ENCODE measurements around the gene CPED1. TPM values are rescaled to one million over a fixed set of nuclear protein-coding genes. Genes with fewer than 3 reads are reported as not detected.

CPED1 gene
- polyA plus RNA-seq, 1 donor from 2014 or later = 3.8 TPM

DNA sequence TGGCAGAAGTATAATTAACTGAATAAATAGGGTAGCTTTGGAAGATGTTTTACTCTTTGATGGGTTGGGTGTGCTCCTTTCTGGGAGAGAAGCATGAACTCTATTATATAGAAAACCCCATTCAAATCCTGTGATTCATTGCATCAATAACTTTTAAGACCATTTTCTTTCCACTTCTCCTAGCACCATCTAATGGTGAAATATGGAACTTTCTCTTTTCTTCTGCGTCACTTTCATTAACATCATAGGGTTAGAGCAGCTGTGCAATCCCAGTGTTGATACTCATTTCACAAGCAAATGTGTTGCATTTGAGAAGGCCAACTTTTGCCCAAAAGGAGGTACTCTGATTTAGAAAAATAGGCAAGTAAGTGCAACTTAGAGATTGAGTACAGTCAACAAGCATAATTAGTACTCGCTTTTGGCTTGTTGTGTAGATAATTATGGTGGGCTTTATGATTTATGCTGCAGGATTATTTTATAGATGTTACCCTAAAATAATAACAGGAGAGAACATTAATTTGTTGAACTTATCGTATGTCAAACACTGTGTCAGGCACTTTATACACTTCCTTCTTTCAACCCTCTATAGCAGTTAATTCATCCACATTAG is 92.9 kb downstream of the CPED1 start:
- H3K4me3 Mint-ChIP-seq = no peak overlapping the region
- H3K27ac Mint-ChIP-seq = no peak overlapping the region
- H3K27me3 Mint-ChIP-seq = peaks cover 2% of the 10 kb centered on the region
- peaks cover 0 to 11% (median 4%) of the 10 kb centered on the region in 3 donors for H3K4me1 Mint-ChIP-seq
- no peaks in the 10 kb centered on the region for H3K36me3 Mint-ChIP-seq
- H3K9me3 Mint-ChIP-seq = no peaks in the 10 kb centered on the region

DNA sequence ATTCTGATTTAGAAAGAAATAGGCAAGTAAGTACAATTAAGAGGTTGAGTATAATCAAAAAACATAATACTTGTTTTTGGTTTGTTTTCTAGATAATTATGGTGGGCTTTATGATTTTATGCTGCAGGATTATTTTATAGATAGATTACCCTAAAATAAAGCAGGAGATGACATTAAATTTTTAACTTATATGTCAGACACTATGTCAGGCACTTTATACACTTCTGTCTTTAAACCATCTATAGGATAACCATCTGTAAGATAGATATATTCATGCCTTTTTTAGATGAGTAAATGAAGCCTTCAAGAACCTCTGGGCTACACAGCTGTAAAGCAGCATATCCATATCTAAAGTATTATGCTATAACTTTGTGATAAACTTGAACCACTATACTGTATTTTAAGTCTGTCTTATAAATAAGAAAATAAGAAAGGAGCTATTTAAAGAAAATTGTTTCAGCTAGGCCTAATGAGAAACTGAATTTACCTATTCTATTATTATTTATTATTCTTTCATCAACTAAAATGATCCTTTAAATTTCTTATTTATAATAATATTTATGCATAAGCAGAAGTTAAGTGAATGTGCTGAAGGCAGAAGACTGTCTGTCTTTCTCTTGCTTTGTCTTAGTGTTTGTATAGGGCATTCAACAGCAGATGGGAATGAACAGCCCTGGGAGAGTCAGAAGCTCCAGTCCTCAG is 94.0 kb downstream of the CPED1 start:
- H3K27me3 Mint-ChIP-seq = peaks cover 2% of the 10 kb centered on the region
- no peak overlapping the region for H3K4me3 Mint-ChIP-seq
- H3K36me3 Mint-ChIP-seq = no peaks in the 10 kb centered on the region
- H3K9me3 Mint-ChIP-seq = no peaks in the 10 kb centered on the region
- no peak overlapping the region for H3K27ac Mint-ChIP-seq
- peaks cover 0 to 11% (median 4%) of the 10 kb centered on the region in 3 donors for H3K4me1 Mint-ChIP-seq

DNA sequence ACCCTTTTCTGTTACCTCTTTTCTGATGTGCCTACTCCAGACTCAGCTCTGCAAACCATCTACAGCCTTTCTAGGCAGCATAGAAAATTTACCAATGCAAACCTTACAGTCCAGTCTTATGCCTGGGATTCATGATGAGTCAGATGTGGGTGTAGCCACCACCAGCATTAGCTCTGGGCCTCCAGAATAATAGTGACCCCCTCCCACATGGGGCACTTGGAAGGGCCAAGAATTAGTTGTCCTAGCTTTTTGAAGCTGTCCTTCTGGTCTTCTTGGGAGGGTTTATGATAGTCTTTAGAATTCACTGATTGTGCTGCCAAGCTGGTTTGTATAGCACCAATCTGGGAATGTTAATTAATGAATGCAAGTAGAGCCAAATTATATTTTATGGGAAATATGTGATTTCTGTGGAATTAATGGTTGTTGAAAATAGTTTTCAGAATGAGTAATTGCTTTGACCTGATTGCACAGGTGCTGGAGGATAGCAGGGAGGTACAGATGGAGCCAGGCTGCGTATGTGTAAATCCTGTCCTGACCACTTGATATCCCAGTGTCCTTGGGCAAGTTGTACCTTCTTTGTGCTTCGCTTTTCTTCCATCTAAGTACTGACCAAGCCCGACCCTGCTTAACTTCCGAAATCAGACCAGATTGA is 94.8 kb downstream of the CPED1 start:
- Mint-ChIP-seq H3K27me3 (no peaks in the 10 kb centered on the region), H3K4me1 (peaks cover 0 to 11% (median 4%) of the 10 kb centered on the region in 3 donors), H3K4me3 (no peak overlapping the region), H3K27ac (no peak overlapping the region), H3K9me3 (no peaks in the 10 kb centered on the region), H3K36me3 (no peaks in the 10 kb centered on the region)

DNA sequence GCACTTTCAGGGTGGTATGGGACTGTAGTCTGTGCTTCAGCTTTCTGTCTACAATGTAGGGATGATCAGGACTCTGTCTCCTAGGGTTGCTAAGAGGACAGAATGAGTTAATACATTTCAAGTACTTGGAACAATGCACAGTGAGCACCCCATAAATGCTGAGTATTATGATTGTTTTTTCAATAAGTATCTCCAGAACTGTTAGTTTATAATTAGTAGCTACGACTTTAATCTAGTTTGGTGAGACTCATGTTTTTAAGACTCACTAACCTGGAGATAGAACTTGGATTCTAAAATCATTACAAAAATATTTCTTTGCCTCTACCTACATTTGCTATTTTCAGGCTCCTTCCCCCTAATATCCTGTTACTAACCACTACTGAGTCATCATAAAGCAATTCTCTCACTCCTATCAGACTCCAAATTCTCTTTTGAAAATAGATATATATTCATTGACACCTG is 95.3 kb downstream of the CPED1 start:
- no peak overlapping the region for H3K27ac Mint-ChIP-seq
- H3K4me1 Mint-ChIP-seq = peaks cover 0 to 11% (median 4%) of the 10 kb centered on the region in 3 donors
- no peaks in the 10 kb centered on the region for H3K9me3 Mint-ChIP-seq
- no peaks in the 10 kb centered on the region for H3K36me3 Mint-ChIP-seq
- no peaks in the 10 kb centered on the region for H3K27me3 Mint-ChIP-seq
- H3K4me3 Mint-ChIP-seq = no peak overlapping the region

DNA sequence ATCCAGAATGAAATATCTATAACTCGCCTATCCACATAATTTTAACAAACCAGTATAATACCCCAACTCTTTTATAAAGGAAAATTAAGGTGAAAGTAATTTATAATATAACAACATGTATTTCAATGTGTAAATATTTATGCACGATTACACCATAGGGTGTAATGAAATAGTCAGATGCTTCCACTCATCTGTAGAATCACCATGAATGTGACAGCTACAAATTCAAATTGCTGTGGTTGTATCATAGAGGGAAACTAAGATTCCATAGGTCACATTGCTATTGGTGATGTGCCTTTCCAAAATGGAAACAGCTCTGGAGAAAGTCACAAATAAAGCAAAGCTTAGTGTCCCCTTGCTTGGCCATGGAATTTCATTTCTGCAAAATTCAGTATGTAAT is 95.7 kb downstream of the CPED1 start:
- Mint-ChIP-seq H3K4me3 (no peak overlapping the region), H3K27me3 (no peaks in the 10 kb centered on the region), H3K27ac (no peak overlapping the region), H3K36me3 (no peaks in the 10 kb centered on the region), H3K4me1 (peaks cover 0 to 11% (median 4%) of the 10 kb centered on the region in 3 donors), H3K9me3 (no peaks in the 10 kb centered on the region)

DNA sequence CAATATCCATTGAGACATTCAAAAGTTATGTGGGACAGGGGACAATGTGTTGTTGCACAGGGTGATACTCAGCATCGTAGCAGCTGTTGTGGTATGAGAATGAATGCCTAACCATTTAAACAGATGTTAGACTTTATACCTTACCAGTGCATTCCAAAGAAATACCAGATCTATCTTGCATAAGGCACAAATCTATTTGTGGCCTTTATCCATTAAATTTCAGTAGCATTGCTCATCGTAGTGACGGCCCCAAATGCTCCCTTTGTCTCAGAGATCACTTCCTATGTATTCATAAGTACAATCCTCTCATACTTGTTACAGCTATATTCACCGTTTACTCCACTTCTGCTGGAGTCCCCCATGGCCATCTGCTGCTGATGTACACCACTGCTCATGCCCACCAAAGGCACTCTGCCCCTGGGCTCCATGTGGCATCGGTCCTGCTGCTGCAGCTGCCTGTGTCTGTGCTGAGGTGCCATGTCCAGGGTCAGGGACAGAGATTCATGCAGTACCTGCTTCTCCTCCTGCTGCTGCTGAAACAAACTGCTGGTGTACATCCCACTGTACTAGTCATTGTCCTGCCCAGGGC is 96.3 kb downstream of the CPED1 start:
- no peak overlapping the region for H3K27ac Mint-ChIP-seq
- H3K9me3 Mint-ChIP-seq = no peaks in the 10 kb centered on the region
- H3K4me1 Mint-ChIP-seq = peaks cover 0 to 11% (median 4%) of the 10 kb centered on the region in 3 donors
- no peak overlapping the region for H3K4me3 Mint-ChIP-seq
- no peaks in the 10 kb centered on the region for H3K36me3 Mint-ChIP-seq
- no peaks in the 10 kb centered on the region for H3K27me3 Mint-ChIP-seq

DNA sequence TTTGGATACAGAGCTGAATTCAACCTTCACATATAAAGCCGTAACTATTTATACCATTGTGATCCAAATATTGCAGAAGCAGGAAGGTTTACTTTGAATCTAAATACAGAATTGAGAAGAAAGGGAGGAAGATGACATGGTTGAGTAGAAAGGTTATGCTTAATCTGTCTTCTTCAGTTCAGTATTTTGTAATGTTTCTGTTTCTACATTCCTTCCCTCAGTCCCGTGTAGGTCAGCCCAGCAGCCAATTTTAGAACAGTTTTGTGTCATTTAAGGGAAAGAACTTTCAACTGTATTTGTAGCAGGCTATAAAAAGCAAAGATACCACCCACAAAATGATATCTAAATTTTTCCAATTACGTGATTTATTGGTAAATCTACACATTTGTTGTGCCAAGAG is 97.4 kb downstream of the CPED1 start:
- H3K27ac Mint-ChIP-seq = no peak overlapping the region
- no peak overlapping the region for H3K4me3 Mint-ChIP-seq
- H3K27me3 Mint-ChIP-seq = no peaks in the 10 kb centered on the region
- H3K9me3 Mint-ChIP-seq = no peaks in the 10 kb centered on the region
- H3K4me1 Mint-ChIP-seq = peaks cover 0 to 11% (median 4%) of the 10 kb centered on the region in 3 donors
- no peaks in the 10 kb centered on the region for H3K36me3 Mint-ChIP-seq

DNA sequence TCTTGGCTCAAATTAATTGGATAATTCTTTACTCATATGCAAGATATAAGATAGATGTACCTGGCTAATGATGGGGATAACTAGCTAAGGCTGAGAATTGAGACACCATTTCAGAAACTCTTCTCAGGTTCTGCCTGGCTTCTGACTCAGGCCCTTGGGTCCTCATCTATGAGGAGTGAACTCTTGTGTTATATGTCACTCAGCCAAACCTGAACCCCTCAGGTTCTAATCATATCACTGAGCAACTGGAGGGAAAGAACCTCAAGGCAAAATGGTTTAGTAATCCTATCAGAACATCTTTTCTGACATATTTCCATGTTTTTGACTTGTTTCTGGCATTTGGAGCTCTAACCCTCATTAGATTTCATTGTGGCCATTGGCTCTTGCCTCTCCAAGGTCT is 100.4 kb downstream of the CPED1 start:
- H3K4me1 Mint-ChIP-seq = peaks cover 0 to 5% (median 0%) of the 10 kb centered on the region in 3 donors
- H3K27ac Mint-ChIP-seq = no peak overlapping the region
- no peak overlapping the region for H3K4me3 Mint-ChIP-seq
- H3K27me3 Mint-ChIP-seq = no peaks in the 10 kb centered on the region
- peaks cover 3% of the 10 kb centered on the region for H3K36me3 Mint-ChIP-seq
- no peaks in the 10 kb centered on the region for H3K9me3 Mint-ChIP-seq

DNA sequence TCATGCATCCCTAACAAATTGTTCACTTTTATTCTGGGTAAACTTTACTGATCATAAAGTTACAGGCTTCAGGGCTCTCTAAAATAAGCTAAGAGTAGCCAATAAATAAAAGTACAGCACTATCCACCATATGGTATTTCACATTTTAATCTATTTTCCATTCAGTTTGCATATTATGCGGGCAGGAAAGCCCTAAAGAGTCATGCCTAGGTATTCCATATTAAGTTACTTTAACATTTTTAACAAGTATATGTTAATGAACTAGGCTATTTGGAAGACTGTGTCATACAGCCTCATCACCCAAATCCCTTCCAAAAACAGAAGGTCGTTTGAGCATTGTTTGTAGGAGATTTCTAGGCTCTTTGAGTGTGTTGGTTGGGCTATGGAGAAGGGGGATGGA is 106.3 kb downstream of the CPED1 start:
- H3K9me3 Mint-ChIP-seq = no peaks in the 10 kb centered on the region
- peaks cover 0 to 1% (median 0%) of the 10 kb centered on the region in 3 donors for H3K4me1 Mint-ChIP-seq
- no peak overlapping the region for H3K4me3 Mint-ChIP-seq
- no peak overlapping the region for H3K27ac Mint-ChIP-seq
- peaks cover 3% of the 10 kb centered on the region for H3K36me3 Mint-ChIP-seq
- H3K27me3 Mint-ChIP-seq = no peaks in the 10 kb centered on the region

DNA sequence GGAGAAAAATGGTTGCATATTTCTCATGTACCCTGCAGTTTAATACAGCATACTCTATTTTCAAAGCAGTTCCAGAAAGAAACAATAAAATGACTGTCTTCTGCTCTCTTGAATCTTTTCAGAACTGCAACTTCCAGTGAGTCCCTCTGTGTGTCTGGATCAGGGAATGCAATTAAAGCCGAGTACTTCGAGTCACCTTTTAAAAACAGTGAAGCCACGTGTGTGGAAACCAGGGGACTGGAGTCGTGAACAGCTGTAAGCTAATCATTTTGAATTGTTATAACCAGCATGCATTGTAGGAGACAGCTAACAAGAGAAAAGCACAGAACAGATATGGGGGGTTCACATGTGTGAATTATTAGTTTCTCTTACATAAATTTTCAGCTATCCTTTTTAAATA is 109.1 kb downstream of the CPED1 start:
- Mint-ChIP-seq H3K4me1 (peaks cover 0 to 1% (median 0%) of the 10 kb centered on the region in 3 donors), H3K27ac (no peak overlapping the region), H3K27me3 (no peaks in the 10 kb centered on the region), H3K9me3 (no peaks in the 10 kb centered on the region), H3K36me3 (no peaks in the 10 kb centered on the region), H3K4me3 (no peak overlapping the region)

DNA sequence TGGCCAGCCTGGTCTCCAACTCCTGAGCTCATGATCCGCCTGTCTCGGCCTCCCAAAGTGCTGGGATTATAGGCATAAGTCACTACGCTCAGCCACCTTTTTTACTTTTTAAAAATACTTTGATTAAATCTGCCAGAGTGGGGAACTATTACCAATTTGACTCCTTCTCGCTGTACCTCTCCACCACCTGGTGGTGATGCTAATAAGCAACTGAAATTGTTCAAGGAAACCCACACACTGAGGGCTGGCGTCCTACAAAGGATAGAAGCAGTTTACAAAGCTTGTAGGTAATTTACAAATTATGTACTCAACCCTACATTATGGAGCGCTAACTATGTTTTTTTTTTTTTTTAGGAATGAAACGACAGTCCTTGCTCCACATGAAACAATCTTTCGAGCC is 111.1 kb downstream of the CPED1 start:
- no peak overlapping the region for H3K27ac Mint-ChIP-seq
- no peaks in the 10 kb centered on the region for H3K4me1 Mint-ChIP-seq
- no peaks in the 10 kb centered on the region for H3K27me3 Mint-ChIP-seq
- no peak overlapping the region for H3K4me3 Mint-ChIP-seq
- H3K36me3 Mint-ChIP-seq = peaks cover 2% of the 10 kb centered on the region
- no peaks in the 10 kb centered on the region for H3K9me3 Mint-ChIP-seq

DNA sequence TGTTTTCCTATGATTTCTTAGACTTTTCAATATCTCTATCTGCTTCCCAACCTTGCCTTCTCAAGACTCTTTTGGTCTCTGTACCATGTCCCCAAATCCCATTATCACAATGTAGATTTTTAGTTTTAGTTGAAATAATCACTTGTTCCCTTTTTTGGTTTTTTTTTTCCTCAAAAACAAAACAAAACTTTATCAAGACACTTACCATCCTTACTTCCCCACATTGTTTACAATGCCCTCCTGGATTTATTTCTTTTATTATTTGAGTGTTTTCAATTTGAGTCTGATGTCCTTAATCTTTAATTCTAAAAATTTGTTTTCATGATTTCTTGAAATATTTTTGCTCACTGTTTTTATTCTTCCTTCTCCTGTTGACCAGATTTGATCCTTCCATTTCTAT is 112.6 kb downstream of the CPED1 start:
- H3K4me3 Mint-ChIP-seq = no peak overlapping the region
- no peaks in the 10 kb centered on the region for H3K9me3 Mint-ChIP-seq
- H3K27ac Mint-ChIP-seq = no peak overlapping the region
- no peaks in the 10 kb centered on the region for H3K4me1 Mint-ChIP-seq
- H3K27me3 Mint-ChIP-seq = no peaks in the 10 kb centered on the region
- peaks cover 2% of the 10 kb centered on the region for H3K36me3 Mint-ChIP-seq

DNA sequence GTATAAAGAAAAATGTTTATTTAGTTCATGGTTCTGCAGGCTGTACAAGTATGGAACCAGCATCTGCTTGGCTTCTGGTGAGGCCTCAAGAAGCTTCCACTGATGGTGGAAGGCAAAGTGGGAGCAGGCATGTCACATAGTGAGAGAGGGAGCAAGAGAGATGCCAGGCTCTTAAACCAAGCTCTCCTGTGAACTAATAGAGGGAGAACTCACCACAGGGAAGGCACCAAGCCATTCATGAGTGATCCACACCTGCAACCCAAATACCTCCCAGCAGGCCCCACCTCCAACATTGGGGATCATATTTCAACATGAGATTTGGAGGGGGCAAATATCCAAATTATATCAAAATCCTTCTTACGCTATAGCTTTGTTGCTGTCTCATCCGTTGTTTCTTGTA is 113.1 kb downstream of the CPED1 start:
- Mint-ChIP-seq H3K27me3 (no peaks in the 10 kb centered on the region), H3K4me1 (no peaks in the 10 kb centered on the region), H3K4me3 (no peak overlapping the region), H3K36me3 (peaks cover 2% of the 10 kb centered on the region), H3K27ac (no peak overlapping the region), H3K9me3 (no peaks in the 10 kb centered on the region)

DNA sequence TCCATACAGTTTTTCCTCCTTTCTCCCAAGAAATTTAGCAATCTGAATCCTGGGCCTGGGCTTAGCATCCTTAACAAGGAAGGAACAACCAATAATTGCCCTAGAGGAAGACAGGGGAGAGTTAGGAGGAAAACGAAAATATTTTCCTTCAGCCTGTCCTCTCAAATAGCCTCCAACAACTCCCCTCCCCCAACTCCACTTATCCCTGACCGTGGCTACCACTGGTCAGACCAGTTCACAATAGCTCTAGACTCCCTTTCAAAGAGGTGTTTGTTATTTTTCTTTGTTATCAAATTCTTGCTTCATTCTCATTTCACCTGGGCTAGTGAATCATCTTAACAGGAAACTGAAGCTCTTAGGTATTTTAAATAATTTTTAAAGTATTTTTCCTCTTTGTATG is 114.1 kb downstream of the CPED1 start:
- no peaks in the 10 kb centered on the region for H3K27me3 Mint-ChIP-seq
- H3K27ac Mint-ChIP-seq = no peak overlapping the region
- peaks cover 2% of the 10 kb centered on the region for H3K36me3 Mint-ChIP-seq
- no peak overlapping the region for H3K4me3 Mint-ChIP-seq
- no peaks in the 10 kb centered on the region for H3K4me1 Mint-ChIP-seq
- H3K9me3 Mint-ChIP-seq = no peaks in the 10 kb centered on the region

DNA sequence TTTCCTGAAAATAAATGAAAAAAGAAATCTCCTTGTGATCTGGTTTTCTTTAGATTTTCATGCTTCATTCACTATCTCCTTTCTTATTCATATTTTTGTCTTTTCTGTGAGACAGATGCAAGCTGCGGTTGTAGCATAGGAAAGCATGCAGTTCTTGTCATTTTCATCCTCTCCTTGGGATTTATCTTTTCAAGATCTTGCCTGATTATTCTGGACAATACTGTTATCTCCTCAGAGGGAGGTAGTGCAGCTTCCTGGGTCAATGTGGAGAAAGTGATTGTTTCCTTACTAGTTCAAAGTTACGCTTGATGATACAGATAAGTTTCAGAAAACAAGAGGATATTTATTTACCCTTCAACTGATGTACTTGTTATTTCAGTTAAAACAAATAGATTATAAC is 114.6 kb downstream of the CPED1 start:
- Mint-ChIP-seq H3K9me3 (no peaks in the 10 kb centered on the region), H3K27me3 (no peaks in the 10 kb centered on the region), H3K27ac (no peak overlapping the region), H3K4me3 (no peak overlapping the region), H3K36me3 (peaks cover 2% of the 10 kb centered on the region), H3K4me1 (no peaks in the 10 kb centered on the region)

All from IgD-negative memory B cell (primary cell).